HG02870 (cell line): Measurements from ENCODE around the gene RSBN1.
"Not testable (repeated sequence)": the region's sequence is repeated elsewhere in the genome, so short reads cannot be mapped to it uniquely, and the experiment has no call there.

ENCODE experiments used
- ATAC-seq: cut with Tn5 transposase; IDR thresholded peaks from one replicate; pipeline ENCODE4 v1.9.1; 2021; ENCODE audit warnings: mild to moderate bottlenecking, moderate library complexity; ENCODE audit not compliant: unreplicated experiment

The RSBN1 gene

DNA sequence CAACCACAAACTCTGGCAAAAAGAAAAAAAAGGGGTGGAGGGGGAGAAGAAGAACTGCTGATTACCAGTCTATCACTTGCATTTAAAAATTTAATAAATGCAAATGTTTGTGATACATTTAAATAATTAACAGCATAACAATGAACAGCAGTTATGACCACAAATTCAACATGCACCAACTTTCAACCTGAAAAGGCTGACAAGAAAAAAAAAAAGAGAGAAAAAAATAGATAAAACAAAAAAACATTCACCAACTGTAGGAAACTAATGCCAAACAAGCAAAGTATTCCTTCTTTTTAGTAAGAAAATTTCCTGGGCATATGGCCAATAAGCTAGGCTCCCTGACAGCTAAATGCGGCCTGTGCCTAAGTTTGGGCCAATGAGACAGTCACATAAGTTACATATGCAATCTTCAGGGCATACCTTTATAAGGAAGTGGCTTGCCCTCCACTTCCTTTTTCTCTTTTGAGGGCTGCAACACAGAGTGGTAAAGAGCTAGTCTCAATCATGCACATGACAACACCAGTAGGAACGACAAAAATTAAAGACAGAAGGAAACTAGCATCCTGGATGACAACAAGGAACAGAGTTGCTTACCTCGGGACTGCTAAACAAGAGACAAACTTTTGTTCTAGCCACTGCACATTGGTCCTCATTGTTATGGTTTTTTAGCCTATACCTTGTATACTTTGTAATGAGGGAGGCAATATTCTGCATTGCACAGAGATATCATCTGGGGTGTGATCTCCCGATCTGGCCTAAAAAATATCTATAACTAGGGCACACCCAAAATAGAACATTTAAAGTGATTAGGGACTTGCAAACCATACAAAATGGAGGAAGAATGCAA, 28.8 kb downstream of the RSBN1 start:
- peak; percentile 53 for ATAC-seq

DNA sequence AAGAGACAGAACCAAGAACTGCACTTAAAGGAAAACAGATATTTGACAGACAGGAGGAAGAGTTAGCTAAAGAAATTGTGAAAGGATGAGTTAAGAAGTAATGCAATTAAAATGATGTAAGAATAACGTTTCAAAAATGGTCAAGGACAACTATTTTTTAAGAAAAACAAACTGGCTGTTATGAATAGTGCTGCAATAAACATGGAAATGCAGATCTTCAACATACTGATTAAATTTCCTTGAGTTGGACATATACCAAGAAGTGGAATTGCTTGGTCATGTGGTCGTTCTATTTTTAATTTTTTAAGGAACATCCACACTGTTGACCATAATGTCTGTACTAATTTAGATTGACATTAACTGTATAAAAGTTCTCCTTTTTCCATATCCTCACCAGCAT, 29.9 kb downstream of the RSBN1 start:
- ATAC-seq: no peak

- ATAC-seq: no peak
Measured at GRCh38 chr1:113780374-113781146, 31.7 kb downstream of the RSBN1 start.

GRCh38 chr1:113779542-113779941, 32.7 kb downstream of the RSBN1 start:
- ATAC-seq: no peak

GRCh38 chr1:113777561-113777960, 34.7 kb downstream of the RSBN1 start:
- ATAC-seq: no peak

- ATAC-seq: no peak
Measured at GRCh38 chr1:113770031-113770430, 42.2 kb downstream of the RSBN1 start.

DNA sequence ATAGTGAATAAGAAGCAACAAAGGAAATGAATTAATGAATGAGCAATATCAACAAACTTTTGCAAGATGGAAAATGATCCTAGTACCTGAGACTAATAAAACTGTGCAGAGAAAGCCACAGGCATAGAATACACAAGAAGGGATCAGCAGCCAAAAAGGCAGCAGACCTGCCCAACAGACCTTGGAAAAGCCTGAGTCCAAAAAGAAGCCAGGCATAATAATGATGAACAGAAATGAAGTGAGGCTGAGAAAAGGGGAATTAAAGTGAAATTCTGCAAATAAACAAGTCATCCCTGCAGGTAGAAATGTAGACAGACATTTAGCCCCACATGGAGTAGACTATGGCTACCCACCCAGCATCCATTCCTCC, 42.7 kb downstream of the RSBN1 start:
- ATAC-seq: no peak

- ATAC-seq: no peak
Measured at GRCh38 chr1:113768916-113769600, 43.2 kb downstream of the RSBN1 start.

DNA sequence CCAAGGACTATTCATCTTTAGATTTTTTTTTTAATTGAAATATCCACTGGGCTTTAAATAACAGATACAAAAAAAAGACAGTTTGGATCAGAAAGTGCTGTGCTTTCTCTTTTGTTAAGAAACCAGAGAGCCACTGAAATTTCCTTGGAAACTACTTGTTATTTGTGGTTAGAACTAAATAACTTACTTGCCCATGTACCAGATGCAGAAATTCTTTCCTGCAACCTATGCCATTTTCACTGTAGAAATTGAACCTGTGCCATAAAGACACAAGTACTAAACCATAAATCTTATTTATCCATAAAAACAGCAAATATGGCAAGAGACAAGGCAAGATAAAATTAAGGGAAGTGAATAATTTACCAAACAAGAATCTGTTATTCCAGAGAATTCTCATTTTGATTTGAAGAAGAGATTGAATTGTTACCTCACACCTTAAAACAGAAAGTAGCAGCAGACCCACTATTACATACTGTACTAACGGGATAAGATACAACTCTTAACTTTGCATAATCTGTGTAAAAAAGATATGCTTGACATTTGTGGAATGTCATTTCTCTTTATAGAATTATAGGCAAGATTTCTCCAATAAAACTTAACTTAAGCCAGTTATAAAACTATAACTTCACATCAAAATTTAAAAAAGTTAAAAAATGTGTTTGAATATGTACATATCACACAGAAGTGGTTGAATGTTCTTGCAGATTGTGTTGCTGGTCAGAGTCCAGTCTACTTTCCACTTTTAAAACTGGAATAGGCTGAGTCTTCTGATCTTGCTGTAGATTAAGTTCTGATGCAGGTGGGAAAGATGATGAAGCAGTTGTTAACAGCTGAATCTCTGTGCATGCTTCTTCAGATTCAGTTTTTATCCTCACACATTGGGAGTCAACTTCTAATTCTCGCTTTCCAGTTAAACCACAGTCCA, 46.7 kb downstream of the RSBN1 start:
- ATAC-seq: no peak

GRCh38 chr1:113763661-113764060, 48.6 kb downstream of the RSBN1 start:
- ATAC-seq: no peak

DNA sequence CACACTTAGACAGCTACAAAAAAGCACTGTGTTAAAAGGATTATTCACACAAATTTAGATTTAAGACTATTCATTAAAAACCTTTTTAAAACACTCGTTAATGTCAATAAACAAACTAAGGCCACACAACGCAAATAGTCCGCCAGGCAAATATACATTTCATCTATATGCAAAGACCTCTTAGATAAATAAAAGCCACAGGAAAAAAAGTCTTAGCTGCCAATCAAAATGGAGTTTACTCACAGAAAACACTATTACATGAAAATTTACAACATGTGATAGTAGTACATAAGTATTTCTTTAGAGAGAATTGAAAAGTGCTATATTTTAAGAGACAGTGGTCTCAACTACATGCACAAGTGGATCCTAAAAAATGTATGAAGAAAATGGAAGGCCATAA, 50.3 kb downstream of the RSBN1 start:
- no peak for ATAC-seq

- no peak for ATAC-seq
Measured at GRCh38 chr1:113760102-113761080, 51.9 kb downstream of the RSBN1 start.

GRCh38 chr1:113759333-113760101, 52.8 kb downstream of the RSBN1 start, which contains the start of gene PHTF1:
PHTF1 (minus strand) TSS chr1:113759486; CDS start chr1:113758703, 783 bp downstream.
- peak; percentile 85 for ATAC-seq

DNA sequence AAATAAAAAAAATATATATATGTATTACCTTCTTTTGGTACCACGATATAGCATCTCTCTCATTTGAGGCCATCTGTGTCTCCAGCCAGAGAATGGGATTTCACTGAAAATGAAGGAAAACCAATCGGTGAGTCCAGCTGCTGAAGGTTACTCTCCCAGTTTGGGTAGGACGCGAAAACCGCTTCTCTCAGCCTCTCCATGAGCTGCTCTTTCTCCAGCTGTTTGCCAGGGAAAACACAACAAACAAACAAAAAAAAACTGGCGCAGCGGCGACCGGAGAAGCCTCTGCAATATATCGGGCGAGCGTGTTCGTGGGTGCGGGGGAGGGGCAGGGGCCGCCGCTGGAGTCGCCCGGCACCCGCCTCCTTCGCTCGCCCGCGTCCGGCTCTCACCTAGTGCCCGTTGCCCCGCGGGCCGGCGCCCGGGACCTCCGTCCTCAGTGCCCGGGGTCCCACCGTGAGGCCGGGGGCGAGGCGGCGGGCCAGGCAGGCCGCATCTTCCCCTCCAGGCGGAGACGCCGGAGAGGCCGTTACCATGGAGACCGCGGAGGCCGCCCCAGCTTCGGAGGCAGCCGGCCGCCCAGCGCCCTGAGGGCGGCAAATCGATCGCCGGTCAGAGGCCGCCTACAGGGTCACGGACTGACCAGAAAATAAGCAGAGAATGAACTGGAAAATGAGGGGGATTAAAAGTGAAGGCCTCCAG, 53.5 kb downstream of the RSBN1 start:
- peak; percentile 55 for ATAC-seq

DNA sequence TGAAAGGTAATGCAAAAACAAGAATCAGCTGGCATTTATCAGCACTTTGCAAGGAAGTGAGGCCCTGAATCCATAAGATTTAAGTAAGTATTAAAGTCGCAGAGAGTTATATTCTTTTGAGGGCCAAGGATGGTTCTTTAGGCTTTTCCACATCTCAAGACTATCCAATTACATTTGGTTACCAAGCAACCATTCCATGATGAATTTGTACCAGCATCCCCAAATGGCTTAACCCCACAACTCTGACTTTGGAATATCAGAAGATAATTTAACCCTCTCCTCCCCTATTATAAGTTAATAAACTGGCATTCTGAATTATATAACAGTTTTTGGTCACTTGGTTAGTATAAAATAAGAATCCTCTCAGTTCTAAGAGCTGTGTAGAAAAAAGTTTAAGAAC, 55.8 kb downstream of the RSBN1 start:
- ATAC-seq: no peak

DNA sequence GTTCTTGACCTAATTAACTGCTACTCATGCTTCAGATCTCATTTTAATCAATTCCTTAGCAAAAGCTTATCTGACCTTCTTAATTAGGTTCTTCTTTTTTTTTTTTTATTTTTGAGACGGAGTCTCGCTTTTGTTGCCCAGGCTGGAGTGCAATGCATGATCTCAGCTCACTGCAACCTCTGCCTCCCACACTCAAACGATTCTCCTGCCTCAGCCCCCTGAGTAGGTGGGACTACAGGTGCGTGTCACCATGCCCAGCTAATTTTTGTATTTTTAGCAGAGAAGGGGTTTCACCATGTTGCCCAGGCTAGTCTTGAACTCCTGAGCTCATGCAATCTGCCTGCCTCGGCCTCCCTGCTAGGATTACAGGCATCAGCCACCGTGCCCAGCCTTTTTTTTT, 58.9 kb downstream of the RSBN1 start:
- ATAC-seq: not testable (repeated sequence)

DNA sequence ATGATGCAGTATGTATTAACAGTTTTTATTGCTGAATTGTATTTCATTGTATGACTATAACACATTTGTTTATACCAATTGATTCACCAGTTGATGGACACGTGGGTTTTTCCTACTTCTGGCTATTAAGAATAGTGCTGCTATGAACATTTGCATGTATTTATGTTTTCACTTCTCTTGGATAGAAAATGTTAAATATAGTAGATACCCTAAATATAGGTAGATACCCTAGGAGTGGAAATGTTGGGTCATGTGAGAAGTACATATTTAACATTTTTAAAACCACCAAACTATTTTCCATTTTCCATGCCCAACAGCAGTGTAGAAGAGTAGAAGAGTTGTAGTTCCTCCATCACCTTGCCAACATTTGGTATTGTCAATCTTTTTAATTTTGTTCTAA, 60.8 kb downstream of the RSBN1 start:
- no peak for ATAC-seq

GRCh38 chr1:113751114-113751513, 61.2 kb downstream of the RSBN1 start:
- no peak for ATAC-seq
